GM20000 (cell line): ENCODE measurements around the gene KCNE2.
"Not testable (repeated sequence)": the region's sequence is repeated elsewhere in the genome, so short reads cannot be mapped to it uniquely, and the experiment has no call there.

ENCODE experiments used
- DNase-seq: peaks from one replicate; pipeline ENCODE4 v3.0.0; 2012; ENCODE audit warnings: low spot score
- CTCF ChIP-seq: IDR thresholded peaks from 2 replicates; pipeline ENCODE4 v1.5.1; 2012; ENCODE audit warnings: mild to moderate bottlenecking, control low read depth; ENCODE audit errors: extremely low read depth, missing control alignments

KCNE2 gene

GRCh38 chr21:34362136-34362444 lies 1.7 kb upstream of the KCNE2 start:
- TF ChIP-seq CTCF = no peak
- no peak for DNase-seq

- no peak for TF ChIP-seq CTCF
- DNase-seq = no peak
Measured at GRCh38 chr21:34362670-34363069, 1.1 kb upstream of the KCNE2 start.

GRCh38 chr21:34364921-34365320 lies 1.1 kb downstream of the KCNE2 start:
- no peak for DNase-seq
- no peak for TF ChIP-seq CTCF

- DNase-seq = no peak
- no peak for TF ChIP-seq CTCF
Measured at GRCh38 chr21:34365809-34366208, 2.0 kb downstream of the KCNE2 start.

- DNase-seq = peak; percentile 42
- TF ChIP-seq CTCF = peak; percentile 50
Measured at GRCh38 chr21:34367320-34367935, 3.6 kb downstream of the KCNE2 start.

- DNase-seq = no peak
- no peak for TF ChIP-seq CTCF
Measured at GRCh38 chr21:34369741-34370140, 5.9 kb downstream of the KCNE2 start.

- no peak for TF ChIP-seq CTCF
- no peak for DNase-seq
Measured at GRCh38 chr21:34372321-34372720, 8.5 kb downstream of the KCNE2 start.

GRCh38 chr21:34374462-34374861 lies 10.7 kb downstream of the KCNE2 start:
- not testable (repeated sequence) for DNase-seq

GRCh38 chr21:34374940-34375618 lies 11.3 kb downstream of the KCNE2 start, which contains the start of gene SMIM11:
SMIM11 (plus strand) TSS chr21:34375507; CDS start chr21:34379505, 3,998 bp downstream.
- DNase-seq = not testable (repeated sequence)

- not testable (repeated sequence) for DNase-seq
Measured at GRCh38 chr21:34375619-34375972, 11.8 kb downstream of the KCNE2 start.

GRCh38 chr21:34383138-34383537 lies 19.3 kb downstream of the KCNE2 start:
- not testable (repeated sequence) for DNase-seq
